ENCODE data around the gene FGF7.

- TF ChIP-seq CTCF (conservative IDR thresholded peaks at IDR 0.05 in 1 of 2, IDR thresholded peaks at IDR 0.05 in 1 of 2; ENCODE audit: low read depth in 1 of 2, low read length in 2 of 2) (no peak), EZH2 (IDR thresholded peaks at IDR 0.05; ENCODE audit: low read length, missing control alignments) (no peak)
Measured at GRCh38 chr15:49460411-49460941, 37.4 kb downstream of the FGF7 start.

Measured in fibroblast of lung (primary cell).